HG02798 (cell line): ENCODE measurements around the gene SCG2.
"Not testable (repeated sequence)": the region's sequence is repeated elsewhere in the genome, so short reads cannot be mapped to it uniquely, and the experiment has no call there.

Source experiments
- ATAC-seq: cut with Tn5 transposase; IDR thresholded peaks from one replicate; pipeline ENCODE4 v1.9.1; 2021; ENCODE audit warnings: mild to moderate bottlenecking; ENCODE audit not compliant: unreplicated experiment, poor library complexity

SCG2 gene

DNA sequence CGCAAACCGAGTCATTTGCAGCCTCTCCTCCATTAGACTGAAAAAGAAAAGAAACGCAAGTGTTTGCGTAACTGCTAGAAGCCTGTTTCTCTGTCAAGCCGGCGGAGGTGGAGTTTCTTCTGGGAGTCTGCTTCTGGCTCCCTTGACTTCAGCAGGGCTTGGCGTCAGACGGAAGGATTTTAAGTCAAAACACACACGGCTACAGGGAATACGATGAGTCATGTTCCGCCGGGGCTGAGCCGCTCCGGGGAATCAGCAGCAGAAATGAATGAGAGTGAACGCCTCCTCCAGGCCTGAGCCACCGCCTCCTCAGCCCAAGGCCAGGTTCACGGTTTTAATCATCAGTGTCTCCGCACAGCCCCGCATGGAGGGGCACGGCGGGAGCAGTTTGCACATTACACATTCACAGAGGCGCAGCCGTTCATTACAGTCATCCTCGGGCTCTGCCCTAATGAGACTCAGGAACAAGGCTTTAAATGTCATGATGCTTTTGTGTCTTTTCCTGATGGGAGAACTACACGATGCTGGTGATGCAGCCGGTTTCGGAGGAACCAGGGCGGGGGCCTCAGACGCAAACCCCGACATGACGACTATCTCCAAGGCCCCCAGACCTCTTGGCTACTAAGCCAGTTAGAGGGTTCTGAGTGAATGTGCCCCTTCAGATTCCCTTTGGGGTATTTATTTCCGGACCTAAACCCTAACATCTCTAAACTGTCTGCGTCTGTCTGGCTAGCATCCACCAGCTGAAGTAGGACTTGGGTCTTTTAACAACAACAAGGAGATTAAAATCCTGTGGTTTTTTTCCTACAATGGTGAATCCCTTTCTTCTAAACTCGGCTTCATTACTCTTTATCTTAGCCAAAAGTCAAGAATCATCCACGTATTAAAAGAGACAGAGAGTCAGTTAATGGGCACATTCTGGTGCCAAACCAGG lies 11.1 kb upstream of the SCG2 start:
- ATAC-seq: no peak

DNA sequence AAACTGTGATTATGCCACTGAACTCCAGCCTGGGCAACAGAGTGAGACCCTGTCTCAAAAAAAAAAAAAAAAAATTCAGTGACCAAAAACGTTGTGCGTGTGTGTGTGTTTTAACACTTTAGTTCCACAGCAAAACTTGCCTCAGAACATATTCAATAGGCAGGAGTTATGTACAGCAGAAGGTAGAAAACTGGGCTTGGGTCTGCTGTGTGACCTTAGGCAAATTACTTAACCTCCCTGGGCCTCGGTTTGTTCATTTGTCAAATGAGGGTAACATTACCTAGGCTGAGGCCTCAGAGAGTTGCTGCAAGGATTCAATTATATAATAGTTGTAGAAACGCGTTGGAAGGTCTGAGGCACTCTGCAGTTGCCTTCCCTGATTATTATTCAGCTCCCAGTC lies 10.3 kb upstream of the SCG2 start:
- ATAC-seq: no peak

DNA sequence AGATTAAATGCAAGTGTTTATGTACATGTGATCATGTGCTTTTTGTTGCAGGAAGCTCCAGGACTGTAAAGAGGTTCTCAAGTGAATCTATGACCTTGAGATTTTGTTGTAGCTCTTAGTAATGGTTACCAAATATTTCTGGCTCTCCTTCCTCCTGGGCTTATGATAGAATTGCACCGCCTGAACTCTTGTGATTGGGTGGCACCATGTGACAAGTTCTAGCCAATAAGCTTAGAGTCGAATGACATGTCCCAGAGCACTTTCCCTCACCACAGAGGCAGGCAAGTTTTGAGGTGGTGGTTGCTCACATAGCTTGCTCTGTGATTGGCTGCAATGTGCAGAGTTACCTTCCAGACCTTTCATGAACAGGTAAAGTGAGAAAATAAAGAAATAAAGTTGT lies 8.9 kb upstream of the SCG2 start:
- ATAC-seq: no peak

DNA sequence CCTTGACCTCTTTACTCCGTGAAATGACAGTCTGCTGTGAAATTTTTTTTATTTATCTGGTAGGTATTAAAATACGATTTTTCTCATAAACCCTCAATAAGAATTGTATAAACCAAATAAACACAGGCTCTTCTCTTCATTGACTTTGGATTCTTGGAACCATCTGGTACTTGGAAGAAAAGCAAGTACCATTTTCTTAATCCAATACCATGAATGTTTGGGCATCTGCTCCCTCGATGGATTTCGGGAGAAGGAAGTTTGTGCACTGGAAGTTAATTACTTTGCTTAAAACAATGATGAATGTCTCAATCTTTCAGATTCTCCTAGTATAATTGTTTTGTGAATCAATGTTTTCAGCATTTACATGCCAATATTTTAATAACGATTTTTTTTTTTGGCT lies 5.3 kb upstream of the SCG2 start:
- ATAC-seq: no peak

DNA sequence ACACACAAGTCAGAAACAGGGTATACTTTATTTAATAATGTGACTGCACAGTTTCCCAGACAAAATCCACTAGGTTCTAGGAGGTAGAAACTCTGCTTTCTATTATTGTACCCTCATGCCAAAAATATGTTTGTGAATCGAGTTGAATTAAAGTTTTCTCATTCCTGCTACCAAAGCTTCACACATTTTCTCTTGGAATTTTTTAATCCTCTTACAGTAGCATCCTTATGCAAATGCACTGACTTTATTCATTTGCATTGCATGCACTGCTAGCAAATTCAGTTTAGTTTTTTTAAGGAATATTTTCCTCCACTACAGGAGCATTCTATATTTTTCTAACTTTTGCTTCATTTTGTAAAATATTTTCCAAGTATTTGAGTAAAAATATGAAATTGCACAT lies 4.8 kb upstream of the SCG2 start:
- ATAC-seq: no peak

DNA sequence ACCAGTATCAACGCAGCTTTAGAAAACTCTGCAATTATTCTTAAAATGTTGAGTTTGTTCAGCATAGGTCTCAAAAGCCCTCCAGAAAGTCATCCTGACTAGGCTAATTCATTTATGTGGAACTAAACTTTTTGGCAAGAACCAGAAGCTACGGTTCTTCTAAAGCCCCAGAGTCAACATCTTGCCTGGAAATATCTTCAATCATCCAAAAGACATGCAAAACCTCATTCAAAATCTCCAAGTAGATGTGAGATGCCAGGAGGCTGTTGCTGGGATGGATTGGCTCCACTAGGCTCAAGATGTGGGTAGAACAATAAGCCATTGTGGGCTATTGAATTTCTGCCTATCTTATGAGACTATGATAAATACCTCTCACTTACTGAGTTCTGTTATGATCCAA lies 2.1 kb upstream of the SCG2 start:
- ATAC-seq: no peak

DNA sequence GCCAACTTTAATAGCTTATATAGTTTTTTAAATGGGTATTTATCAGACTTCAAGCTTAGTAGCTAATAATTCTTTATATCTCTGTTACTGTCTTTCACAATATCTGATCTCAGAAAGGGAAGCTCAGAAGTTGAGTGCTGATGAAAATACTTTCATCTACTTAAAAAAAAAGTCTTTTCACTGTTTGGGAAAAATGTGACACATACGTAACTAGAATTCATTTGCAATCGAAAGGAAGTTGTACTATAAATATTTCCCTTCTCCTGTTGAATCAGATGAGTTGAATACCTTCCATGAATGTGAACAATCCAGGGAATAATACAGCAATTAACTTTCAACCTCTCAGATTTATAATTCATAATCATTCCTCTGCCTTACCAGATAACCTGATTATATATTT lies 811 bp upstream of the SCG2 start:
- no peak for ATAC-seq

DNA sequence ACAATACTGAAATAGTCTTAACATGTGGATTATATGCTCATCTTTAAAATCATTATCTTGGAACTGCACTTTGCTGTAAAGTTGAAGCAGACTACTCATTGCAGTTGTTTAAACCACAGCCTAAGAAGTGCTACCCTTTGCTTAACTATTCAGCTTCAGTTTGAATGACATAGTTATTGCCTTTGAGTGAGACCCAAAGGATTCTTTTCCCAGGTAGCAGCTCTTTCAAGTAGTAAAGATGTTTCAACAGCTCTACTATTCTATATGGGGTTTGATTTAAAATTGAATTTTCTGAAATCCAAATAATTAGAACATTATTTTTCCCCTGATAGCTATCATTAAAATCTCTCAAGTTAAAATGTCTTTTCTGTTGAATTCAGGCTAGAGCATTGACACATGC lies 1.1 kb downstream of the SCG2 start:
- ATAC-seq: no peak

DNA sequence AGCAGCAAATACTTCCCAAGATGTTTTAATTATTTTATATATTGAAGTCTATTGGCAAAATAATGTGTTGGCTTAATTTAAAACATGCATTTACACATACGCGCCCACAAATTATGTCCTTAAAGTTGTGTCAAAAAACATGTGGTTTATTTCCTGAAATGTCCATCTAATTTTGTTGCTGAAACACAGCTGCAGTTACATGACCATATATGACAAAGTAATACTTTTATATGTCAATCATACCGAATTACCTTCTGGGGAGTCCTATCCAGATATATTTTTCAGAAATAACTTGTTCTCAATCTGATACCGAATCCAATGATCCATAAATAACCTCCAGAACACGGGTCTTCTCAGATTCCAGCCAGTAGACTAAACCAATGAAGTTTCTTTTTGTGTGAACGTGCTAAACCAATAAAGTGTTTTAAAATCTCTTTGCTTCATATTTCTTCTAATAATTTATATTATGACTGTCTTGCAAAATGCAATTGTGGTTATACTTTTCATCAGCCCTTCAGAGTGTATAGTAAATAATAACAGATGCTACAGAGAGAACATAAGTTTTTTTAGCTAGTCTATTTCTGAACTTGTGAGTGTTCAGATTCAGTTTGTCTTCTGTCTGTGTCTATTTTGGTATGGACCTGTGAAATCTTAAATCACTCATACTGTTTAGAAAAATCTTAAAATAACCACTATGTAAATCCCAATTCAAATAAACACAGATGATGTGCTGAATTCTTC lies 2.4 kb downstream of the SCG2 start:
- ATAC-seq: no peak

DNA sequence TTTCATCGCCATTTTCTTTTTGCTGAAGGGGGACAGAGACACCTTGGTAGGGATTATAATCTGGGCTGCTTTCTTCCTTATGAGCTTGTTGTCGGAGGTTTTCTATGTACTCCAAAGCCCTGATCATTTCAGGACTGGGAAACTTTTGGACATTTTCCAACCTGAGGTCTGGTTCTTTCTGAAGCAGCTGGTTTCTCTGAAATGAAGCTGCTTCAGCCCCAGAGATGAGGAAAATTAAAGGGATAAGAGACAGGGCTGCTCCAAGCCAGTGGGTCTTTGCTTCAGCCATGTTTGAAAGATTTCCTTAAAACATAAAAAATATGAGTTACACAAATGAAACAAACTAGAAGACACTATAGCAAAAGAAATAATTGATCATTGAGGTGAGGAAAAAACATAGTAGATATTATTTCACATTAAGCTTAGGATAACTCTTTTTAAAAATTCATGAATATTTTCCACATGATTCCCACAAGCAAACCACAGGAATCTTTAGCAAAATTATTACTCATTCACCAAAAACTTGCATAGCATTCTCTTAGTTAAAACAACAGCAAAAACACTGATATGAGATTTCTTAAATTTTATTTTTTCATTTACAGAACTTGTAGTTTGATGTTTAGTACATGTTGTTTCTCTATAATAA lies 3.0 kb downstream of the SCG2 start:
- no peak for ATAC-seq

DNA sequence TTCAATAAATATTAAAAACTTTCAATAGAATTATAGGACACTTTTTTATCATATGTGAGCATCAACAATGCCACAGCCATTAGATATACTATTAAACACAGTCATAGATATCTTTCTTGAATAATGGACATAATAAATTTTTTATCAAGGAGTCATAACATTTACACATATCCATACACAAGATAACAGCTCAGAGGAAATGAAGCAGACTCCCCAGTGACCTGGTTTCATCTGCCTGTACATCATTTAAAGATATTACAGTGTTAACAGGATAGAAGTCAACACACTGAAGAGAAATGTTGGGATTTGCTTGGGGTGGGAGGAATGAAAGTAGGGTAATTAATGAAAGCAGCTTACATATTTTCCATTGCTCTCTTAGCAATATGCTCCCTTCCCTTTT lies 5.1 kb downstream of the SCG2 start:
- no peak for ATAC-seq

DNA sequence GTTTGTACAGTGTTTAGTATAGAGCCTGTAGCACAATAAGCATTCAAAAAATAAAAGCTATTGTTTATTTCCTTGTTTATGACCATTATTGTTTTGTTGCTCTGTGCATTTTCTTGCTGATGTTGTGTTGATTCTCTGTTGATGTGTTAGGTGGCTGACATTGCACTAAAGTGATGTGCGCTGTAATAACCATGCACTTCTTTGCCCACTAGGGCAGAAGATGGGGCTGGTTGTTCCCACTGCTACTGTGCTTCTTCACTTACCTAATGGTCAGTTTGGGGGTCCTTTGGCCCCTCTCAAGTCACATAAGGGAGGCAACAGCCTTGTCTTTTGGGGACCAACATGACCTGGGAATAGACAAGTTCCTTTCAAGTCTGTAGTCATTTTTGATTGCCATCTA lies 6.0 kb downstream of the SCG2 start:
- ATAC-seq: no peak

DNA sequence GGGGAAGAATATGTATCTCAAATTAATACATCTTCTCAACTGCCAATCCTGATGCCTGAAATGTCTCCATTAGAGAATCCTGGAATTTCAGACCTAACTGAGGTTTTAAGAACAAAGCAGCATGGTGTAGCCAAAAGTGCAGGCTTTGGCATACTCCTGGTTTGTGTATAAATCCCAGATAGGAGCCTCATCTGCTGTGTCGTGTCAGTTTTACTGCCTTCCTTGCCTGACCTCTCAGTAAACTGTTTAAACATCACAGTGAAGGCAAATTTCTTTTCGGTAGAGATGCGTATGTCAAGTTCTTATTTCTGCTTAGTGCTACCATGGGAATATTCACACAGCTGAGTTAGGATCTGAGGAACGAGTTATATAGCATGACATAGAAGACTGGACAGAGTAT lies 7.3 kb downstream of the SCG2 start:
- no peak for ATAC-seq

DNA sequence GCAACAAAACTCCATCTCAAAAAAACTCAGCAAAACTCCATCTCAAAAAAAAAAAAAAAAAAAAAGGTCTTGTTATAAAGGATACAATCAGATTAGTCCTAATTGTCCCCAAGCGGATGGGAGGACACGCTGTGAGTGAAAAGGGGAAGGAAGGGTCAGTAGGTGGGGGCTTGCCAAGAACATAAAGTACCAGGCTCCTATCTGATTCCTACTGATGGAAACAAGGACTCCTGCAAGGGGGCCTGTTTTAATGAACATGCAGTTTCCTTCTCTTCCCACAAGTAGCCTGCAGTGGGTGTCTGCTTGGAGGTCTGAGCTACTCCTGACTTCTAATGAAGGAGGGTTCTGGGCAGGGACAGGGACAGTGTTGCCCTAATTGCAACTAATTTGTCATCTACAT lies 7.9 kb downstream of the SCG2 start:
- no peak for ATAC-seq

DNA sequence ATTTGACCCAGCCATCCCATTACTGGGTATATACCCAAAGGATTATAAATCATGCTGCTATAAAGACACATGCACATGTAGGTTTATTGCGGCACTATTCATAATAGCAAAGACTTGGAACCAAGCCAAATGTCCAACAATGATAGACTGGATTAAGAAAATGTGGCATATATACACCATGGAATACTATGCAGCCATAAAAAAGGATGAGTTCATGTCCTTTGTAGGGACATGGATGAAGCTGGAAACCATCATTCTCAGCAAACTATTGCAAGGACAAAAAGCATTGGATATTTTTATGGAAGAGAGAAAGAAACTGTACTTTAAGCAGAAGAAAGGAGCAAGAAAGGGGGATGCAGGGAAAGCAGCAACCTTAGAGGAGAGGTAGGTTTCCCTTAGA lies 9.5 kb downstream of the SCG2 start:
- ATAC-seq: not testable (repeated sequence)

DNA sequence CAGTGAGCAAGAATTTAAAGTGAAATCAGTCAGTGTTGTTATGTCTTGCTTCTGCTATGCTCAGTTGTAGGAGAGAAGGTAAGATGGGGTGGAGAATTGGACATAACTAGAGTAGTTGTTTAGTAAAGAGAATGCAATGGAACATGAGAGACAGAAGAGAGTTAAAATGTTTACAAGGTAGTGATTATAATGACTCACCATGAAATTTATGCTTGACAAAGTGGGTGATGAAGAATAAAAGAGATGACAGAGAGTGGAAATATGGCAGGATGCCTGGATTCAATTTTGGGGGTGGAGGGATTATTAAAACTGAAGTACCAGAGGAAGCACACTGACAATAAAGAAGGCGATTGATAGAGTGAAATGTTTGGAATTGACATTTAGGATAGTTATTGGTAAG lies 10.6 kb downstream of the SCG2 start:
- ATAC-seq: no peak

DNA sequence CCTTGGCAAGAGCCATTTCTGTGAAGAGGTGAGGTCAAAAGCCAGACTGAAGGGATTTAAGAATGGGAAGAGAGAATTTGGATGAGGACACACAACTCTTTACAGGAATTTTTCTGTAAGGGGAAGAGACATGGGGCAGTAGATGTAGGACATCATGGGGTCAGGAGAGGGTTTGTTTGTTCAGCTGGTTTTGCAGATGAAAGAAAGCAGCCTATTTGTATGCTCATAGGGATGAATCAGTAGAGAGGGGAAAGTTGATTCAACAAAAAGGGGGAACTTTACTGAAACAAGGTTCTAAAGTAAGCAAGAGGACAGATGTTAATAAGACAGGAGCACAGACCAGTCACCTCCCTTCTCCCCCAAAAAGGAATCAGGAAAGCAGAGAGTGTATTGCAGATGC lies 11.2 kb downstream of the SCG2 start:
- ATAC-seq: no peak

DNA sequence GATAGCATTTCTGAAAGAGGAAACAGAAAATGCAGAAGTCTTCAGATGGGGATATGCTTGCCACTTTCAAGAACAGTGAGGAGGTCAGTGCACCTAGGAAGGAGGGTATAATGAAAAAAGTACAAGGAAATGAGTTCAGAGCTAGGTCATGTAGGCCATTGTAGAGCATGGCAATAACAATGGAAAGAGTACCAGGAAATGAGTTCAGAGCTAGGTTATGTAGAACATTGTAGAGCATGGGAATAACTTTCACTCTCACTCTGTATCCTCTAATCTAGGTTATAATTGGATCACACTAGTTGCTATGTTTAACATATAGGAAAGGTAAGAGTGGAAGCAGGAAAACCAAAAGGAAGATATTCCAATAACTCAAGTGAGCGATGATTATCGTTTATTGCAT lies 12.3 kb downstream of the SCG2 start:
- ATAC-seq: no peak

DNA sequence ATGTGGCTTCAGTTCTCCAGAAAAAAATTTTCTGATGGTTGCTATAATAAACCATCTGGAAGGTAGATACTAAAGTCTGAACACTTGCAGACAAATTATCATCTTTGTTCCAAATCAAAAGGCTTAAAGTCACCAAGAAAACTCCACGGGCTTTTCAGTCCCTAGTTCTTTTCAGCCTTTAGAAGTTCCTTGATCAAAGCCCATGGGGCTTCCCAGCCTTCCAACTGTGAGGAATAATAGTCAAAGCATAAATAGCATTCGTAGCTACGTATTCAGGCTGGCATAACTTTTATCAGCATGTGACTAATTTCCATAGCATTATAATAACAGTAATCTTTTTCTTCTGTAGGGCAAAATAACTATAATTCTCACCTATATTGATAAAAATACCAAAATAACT lies 13.9 kb downstream of the SCG2 start:
- ATAC-seq: no peak

DNA sequence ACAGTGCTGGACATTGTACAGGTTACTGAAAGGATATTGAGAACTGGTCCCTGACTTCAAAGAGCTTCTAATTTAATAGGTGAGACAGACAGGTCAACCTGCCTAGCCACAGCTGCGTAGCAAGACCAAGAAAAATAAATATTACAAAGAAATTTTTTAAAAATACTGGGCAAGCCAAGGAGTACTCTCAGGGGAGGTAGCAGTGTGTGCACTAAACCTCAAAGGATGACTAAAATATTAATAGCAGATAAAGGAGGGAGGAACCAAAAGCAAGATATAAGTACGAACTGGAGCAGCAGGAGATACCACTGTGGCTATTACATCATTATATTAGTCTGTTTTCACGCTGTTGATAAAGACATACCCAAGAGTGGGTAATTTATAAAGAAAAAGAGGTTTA lies 14.9 kb downstream of the SCG2 start:
- no peak for ATAC-seq

DNA sequence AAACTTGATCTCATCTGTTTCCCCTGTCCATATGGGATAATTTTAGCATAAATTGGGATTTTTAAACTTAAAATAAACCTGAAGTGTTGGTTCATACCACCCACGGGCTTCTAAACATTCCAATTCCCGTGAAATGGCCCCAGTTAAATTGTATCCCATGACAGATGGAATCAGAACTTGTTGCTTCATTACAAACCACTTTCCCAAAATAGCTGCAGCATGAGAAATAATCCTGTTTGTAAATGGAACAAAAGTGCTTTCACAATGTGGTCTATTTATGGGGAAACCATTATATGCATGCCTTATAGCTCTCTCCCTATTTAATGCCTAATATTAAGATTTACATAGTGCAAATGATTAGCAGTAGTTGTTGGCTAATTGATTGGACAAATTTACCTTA lies 15.9 kb downstream of the SCG2 start:
- no peak for ATAC-seq
